Measurements from ENCODE around the gene CDH13.

GRCh38 chr16:83045790-83046189, 419.0 kb downstream of the CDH13 start:
- TF ChIP-seq CTCF (conservative IDR thresholded peaks at IDR 0.05; ENCODE audit: low read length) (no peak), EZH2phosphoT487 (IDR thresholded peaks at IDR 0.05; ENCODE audit: borderline replicate concordance, low read depth, low read length) (no peak)

Measured in OCI-LY7 (cell line).